A549 (cell line): ENCODE measurements around the gene MMP11.

Experiments used
- CEBPB ChIP-seq, 2 experiments: fragments of >200 bp in 1 of 2; sonication (Bioruptor Twin) in 1 of 2; formaldehyde crosslinking in 1 of 2; IDR thresholded peaks; 2 replicates each; pipeline ENCODE4 v1.6.1; 2012 to 2016
- ESRRA ChIP-seq: fragments of 150-350 bp; IDR thresholded peaks from 2 replicates; pipeline ENCODE4 v1.6.1; 2014; ENCODE audit warnings: mild to moderate bottlenecking, low read length, borderline replicate concordance
- GATA3 ChIP-seq: IDR thresholded peaks from 2 replicates; pipeline ENCODE4 v1.6.1; 2012; ENCODE audit warnings: borderline replicate concordance
- KDM5A ChIP-seq: fragments of 200-600 bp; sonication (generic); IDR thresholded peaks from 2 replicates; pipeline ENCODE4 v1.6.1; 2016; ENCODE audit warnings: antibody characterized with exemption, mild to moderate bottlenecking
- NR3C1 ChIP-seq: fragments of >200 bp; sonication (Bioruptor Twin); formaldehyde crosslinking; IDR thresholded peaks from 3 replicates; pipeline ENCODE4 v1.6.1; 2017
- PHF8 ChIP-seq: fragments of 200-600 bp; sonication (generic); IDR thresholded peaks from 2 replicates; pipeline ENCODE4 v1.6.1; 2016; ENCODE audit warnings: low read depth, mild to moderate bottlenecking, antibody characterized with exemption, moderate library complexity, borderline replicate concordance
- RARB ChIP-seq: fragments of 250-450 bp; sonication (Bioruptor Pico); IDR thresholded peaks from 2 replicates; pipeline ENCODE4 v1.8.0; 2021; ENCODE audit warnings: mild to moderate bottlenecking, moderate library complexity
- SREBF2 ChIP-seq: fragments of 450-650 bp; IDR thresholded peaks from 2 replicates; pipeline ENCODE4 v1.6.1; 2014; ENCODE audit warnings: mild to moderate bottlenecking, moderate library complexity
- TF ChIP-seq, protein P1 (sequence below): fragments of >200 bp; sonication (Bioruptor Twin); formaldehyde crosslinking; IDR thresholded peaks from 3 replicates; pipeline ENCODE4 v1.5.1; 2016
- TF ChIP-seq, protein P2 (sequence below): fragments of 200-600 bp; sonication (generic); IDR thresholded peaks from 2 replicates; pipeline ENCODE4 v1.6.1; 2016; ENCODE audit warnings: antibody characterized with exemption, mild to moderate bottlenecking, moderate library complexity
- TF ChIP-seq, protein P3 (sequence below): IDR thresholded peaks from 2 replicates; pipeline ENCODE4 v1.6.1; 2012

DNA sequence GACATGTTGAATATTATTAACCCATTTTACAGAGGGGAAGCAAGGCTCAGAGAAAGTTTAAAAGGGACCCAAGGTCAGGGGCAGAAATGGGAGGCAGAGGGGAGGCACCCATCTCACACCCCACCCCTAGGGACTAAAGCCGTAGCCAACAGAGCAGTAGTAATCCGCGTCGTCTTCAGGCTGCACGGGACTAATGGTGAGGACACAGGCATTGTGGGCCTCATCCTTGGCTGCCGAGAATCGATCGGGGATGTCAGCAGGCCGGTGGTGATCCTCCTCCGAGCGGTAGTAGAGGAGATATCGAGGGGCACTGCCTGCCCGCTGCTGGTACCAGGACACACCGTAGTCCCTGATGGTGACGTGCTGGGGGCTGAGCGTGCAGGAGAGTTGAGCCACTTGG lies 19.9 kb upstream of the MMP11 start:
- TF ChIP-seq RARB (CRISPR knock-in tag): no peak
- TF ChIP-seq, protein P1, sequence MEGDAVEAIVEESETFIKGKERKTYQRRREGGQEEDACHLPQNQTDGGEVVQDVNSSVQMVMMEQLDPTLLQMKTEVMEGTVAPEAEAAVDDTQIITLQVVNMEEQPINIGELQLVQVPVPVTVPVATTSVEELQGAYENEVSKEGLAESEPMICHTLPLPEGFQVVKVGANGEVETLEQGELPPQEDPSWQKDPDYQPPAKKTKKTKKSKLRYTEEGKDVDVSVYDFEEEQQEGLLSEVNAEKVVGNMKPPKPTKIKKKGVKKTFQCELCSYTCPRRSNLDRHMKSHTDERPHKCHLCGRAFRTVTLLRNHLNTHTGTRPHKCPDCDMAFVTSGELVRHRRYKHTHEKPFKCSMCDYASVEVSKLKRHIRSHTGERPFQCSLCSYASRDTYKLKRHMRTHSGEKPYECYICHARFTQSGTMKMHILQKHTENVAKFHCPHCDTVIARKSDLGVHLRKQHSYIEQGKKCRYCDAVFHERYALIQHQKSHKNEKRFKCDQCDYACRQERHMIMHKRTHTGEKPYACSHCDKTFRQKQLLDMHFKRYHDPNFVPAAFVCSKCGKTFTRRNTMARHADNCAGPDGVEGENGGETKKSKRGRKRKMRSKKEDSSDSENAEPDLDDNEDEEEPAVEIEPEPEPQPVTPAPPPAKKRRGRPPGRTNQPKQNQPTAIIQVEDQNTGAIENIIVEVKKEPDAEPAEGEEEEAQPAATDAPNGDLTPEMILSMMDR: no peak
- TF ChIP-seq SREBF2: no peak
- no peak for TF ChIP-seq GATA3
- no peak for TF ChIP-seq NR3C1
- TF ChIP-seq KDM5A: no peak
- TF ChIP-seq ESRRA: no peak
- TF ChIP-seq, protein P2, sequence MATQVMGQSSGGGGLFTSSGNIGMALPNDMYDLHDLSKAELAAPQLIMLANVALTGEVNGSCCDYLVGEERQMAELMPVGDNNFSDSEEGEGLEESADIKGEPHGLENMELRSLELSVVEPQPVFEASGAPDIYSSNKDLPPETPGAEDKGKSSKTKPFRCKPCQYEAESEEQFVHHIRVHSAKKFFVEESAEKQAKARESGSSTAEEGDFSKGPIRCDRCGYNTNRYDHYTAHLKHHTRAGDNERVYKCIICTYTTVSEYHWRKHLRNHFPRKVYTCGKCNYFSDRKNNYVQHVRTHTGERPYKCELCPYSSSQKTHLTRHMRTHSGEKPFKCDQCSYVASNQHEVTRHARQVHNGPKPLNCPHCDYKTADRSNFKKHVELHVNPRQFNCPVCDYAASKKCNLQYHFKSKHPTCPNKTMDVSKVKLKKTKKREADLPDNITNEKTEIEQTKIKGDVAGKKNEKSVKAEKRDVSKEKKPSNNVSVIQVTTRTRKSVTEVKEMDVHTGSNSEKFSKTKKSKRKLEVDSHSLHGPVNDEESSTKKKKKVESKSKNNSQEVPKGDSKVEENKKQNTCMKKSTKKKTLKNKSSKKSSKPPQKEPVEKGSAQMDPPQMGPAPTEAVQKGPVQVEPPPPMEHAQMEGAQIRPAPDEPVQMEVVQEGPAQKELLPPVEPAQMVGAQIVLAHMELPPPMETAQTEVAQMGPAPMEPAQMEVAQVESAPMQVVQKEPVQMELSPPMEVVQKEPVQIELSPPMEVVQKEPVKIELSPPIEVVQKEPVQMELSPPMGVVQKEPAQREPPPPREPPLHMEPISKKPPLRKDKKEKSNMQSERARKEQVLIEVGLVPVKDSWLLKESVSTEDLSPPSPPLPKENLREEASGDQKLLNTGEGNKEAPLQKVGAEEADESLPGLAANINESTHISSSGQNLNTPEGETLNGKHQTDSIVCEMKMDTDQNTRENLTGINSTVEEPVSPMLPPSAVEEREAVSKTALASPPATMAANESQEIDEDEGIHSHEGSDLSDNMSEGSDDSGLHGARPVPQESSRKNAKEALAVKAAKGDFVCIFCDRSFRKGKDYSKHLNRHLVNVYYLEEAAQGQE: no peak
- TF ChIP-seq CEBPB (IDR thresholded peaks at IDR 0.05): no peak
- no peak for TF ChIP-seq PHF8
- TF ChIP-seq, protein P3, sequence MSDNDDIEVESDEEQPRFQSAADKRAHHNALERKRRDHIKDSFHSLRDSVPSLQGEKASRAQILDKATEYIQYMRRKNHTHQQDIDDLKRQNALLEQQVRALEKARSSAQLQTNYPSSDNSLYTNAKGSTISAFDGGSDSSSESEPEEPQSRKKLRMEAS: no peak
